Measurements from ENCODE around the gene ATAD3B.
"Not testable (repeated sequence)": the region's sequence is repeated elsewhere in the genome, so short reads cannot be mapped to it uniquely, and the experiment has no call there.

The ATAD3B gene

DNA sequence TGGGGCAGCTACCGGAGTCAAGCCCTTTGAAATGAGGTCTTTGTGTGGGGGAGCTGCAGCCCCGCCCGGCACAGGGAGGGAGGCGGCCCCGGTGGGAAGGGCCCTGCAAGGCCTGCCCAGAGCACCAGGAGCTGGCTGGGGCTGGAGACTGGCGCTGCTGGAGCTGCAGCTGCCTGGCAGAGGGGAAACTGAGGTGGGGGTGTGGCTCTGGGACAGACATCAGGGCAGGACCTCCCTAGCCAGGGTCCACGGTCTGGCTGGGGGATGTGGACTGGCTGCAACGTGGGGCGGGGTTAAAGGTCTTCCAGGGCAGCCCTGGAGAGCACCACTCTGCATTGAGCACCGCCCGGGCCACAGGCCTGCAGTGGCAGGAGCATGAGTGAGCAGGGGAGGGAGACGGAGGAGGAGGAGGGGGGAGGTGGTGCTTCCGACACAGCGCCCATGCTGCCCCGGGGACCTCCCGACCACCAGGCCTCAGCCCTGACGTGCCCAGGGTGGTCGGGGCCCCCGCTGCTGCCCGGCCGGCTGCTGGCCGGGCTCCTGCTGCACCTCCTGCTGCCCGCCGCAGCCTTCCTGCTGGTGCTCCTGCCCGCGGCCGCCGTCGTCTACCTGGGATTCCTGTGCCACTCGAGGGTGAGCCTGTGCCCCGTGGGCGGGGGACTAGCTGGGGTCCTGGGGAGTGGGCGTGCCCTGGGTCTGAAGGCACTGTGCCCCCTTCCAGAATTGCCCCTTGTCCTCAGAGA, 45.6 kb upstream of the ATAD3B start:
- H3K27ac ChIP-seq, result no peak overlapping the region
- TF ChIP-seq, protein P1, sequence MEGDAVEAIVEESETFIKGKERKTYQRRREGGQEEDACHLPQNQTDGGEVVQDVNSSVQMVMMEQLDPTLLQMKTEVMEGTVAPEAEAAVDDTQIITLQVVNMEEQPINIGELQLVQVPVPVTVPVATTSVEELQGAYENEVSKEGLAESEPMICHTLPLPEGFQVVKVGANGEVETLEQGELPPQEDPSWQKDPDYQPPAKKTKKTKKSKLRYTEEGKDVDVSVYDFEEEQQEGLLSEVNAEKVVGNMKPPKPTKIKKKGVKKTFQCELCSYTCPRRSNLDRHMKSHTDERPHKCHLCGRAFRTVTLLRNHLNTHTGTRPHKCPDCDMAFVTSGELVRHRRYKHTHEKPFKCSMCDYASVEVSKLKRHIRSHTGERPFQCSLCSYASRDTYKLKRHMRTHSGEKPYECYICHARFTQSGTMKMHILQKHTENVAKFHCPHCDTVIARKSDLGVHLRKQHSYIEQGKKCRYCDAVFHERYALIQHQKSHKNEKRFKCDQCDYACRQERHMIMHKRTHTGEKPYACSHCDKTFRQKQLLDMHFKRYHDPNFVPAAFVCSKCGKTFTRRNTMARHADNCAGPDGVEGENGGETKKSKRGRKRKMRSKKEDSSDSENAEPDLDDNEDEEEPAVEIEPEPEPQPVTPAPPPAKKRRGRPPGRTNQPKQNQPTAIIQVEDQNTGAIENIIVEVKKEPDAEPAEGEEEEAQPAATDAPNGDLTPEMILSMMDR (conservative IDR thresholded peaks at IDR 0.05), result no peak

GRCh38 chr1:1426496-1427105, 45.0 kb upstream of the ATAD3B start:
- TF ChIP-seq, protein P1 (conservative IDR thresholded peaks at IDR 0.05), result no peak
- H3K27ac ChIP-seq, result no peak overlapping the region

- H3K27ac ChIP-seq, result peak overlapping the region; percentile 41; the same call in 1 of the 2 replicates
- TF ChIP-seq, protein P1 (conservative IDR thresholded peaks at IDR 0.05), result no peak
Measured at GRCh38 chr1:1427106-1427819, 44.3 kb upstream of the ATAD3B start.

DNA sequence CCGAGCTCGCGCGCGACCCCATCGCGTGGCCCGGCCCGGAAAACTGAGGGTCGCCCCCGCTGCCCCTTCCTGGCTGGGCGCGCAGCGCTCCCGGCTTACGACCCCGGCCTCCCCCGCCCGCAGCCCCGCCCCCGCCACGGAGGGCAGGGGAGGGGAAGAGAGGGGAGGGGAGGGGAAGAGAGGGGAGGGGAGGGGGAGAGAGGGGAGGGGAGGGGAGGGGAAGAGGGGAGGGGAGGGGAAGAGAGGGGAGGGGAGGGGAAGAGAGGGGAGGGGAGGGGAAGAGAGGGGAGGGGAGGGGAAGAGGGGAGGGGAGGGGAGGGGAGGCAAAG, 43.8 kb upstream of the ATAD3B start:
- TF ChIP-seq, protein P1 (conservative IDR thresholded peaks at IDR 0.05), result no peak
- H3K27ac ChIP-seq, result peak overlapping the region; percentile 41; the same call in 1 of the 2 replicates

GRCh38 chr1:1428174-1428573, 43.4 kb upstream of the ATAD3B start:
- TF ChIP-seq, protein P1 (conservative IDR thresholded peaks at IDR 0.05), result no peak
- H3K27ac ChIP-seq, result no peak overlapping the region

DNA sequence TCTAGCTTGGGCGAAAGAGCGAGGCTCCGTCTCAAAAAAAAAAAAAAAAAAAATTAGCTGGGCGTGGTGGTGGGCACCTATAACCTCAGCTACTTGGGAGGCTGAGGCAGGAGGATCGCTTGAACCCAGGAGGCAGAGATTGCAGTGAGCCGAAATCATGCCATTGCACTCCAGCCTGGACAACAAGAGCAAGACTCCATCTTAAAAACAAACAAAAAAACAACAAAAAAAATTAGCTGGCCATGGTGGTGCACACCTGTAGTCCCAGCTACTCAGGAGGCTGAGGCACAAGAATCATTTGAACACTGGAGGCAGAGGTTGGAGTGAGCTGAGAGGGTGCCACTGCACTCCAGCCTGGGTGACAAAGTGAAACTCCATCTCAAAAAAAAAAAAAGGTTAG, 42.6 kb upstream of the ATAD3B start:
- not testable (repeated sequence) for H3K27ac ChIP-seq

- TF ChIP-seq, protein P1 (conservative IDR thresholded peaks at IDR 0.05), result no peak
- peak overlapping the region; percentile 99; the same call in 1 of the 2 replicates for H3K27ac ChIP-seq
Measured at GRCh38 chr1:1429671-1430073, 41.9 kb upstream of the ATAD3B start.

Measured in VCaP (cell line).